ENCODE data around the gene MAN1A1. TPM values are rescaled to one million over a fixed set of nuclear protein-coding genes. Genes with fewer than 3 reads are reported as not detected.

The MAN1A1 gene
- polyA plus RNA-seq, 4 donors, result 17.7 to 129 (median 34.7) TPM

DNA sequence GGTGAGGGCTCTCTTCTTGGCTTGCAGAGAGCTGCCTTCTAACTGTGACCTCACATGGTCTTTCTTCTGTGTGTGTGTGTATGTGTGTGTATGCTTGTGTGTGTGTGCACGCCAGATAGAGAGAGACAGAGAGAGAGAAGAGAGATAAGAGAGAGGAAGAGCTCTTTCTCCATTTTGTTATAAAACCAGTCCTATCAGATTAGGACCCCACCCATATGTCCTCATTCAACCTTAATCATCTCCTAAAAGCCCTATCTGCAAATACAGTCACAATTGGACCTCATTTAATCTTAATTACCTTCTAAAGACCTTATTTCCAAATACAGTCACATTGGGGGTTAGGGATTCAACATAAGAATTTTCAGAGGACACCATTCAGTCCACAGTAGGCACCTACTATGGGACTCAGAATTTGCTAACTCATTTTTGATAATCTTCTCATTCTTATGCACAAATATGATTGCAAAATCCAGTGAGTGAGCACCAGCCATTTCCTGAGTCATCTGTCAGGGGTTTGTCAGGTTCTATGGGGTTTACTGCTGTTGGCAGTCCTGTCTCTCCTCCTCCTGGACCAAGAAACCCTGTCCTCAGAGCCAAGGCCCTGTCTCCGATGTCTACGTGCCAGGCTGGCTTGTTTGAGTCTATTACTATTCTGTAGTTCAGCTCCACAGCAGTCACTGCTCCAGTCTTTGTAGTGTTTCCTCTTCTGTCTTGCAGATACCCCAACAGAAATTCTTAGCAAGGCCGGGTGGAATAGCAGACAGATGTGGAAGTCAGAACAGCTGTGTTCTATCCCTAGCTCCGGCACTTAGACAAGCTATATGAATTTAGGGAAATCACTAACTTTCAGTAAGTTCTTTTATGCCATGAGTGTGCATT is 212.1 kb downstream of the MAN1A1 start:
- 77 to 88% (median 78%) methylated on average over 5 of the region's 5 CpGs for WGBS, 3 donors
- DNase-seq, result no peak

DNA sequence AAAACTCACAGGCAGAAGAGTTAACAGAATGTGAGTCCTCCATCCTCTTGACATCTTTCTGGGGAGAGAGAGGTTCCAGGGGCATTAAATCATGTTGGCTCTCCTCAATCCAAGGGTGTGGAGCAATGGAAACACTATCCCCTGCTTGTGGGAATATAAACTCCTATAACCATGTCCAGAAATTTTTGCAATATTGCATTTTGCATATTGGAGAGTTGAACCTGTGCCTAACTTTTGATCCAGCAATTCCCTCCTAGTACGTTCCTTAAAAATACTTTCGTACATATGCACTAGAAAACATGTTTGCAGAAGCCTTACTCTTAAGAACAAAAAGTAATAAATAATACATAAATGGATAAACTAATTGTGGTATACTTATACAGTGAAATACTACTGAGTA is 214.8 kb downstream of the MAN1A1 start:
- H3K4me3 ChIP-seq (ENCODE audit: low read depth in 1 of 3, low read length in 3 of 3), result no peak overlapping the region
- no peaks in the 10 kb centered on the region for H3K36me3 ChIP-seq (ENCODE audit: control insufficient read depth in 3 of 3, insufficient read depth in 2 of 3, low read depth in 1 of 3, low read length in 3 of 3)
- peaks cover 0 to 4% (median 0%) of the 10 kb centered on the region in 3 donors for H3K4me1 ChIP-seq (ENCODE audit: control insufficient read depth in 3 of 3, insufficient read depth in 2 of 3, low read depth in 1 of 3, low read length in 2 of 3)
- 93 to 98% (median 97%) methylated on average over 2 of the region's 2 CpGs for WGBS, 3 donors
- H3K27me3 ChIP-seq (ENCODE audit: control insufficient read depth in 3 of 3, insufficient read depth in 3 of 3, low read length in 3 of 3), result no peaks in the 10 kb centered on the region
- no peak overlapping the region for H3K27ac ChIP-seq (ENCODE audit: low read depth in 1 of 3, low read length in 2 of 3)
- no peaks in the 10 kb centered on the region for H3K9me3 ChIP-seq (ENCODE audit: control insufficient read depth in 2 of 2, insufficient read depth in 1 of 2, low read depth in 1 of 2, low read length in 1 of 2)
- FAIRE-seq, result no peak
- DNase-seq, result no peak

More for the DNA sequence above, 212.1 kb downstream of the MAN1A1 start:
- Histone ChIP-seq H3K4me1 (ENCODE audit: control insufficient read depth in 3 of 3, insufficient read depth in 2 of 3, low read depth in 1 of 3, low read length in 2 of 3) (no peaks in the 10 kb centered on the region), H3K27ac (ENCODE audit: low read depth in 1 of 3, low read length in 2 of 3) (no peak overlapping the region), H3K36me3 (ENCODE audit: control insufficient read depth in 3 of 3, insufficient read depth in 2 of 3, low read depth in 1 of 3, low read length in 3 of 3) (no peaks in the 10 kb centered on the region), H3K4me3 (ENCODE audit: low read depth in 1 of 3, low read length in 3 of 3) (no peak overlapping the region), H3K27me3 (ENCODE audit: control insufficient read depth in 3 of 3, insufficient read depth in 3 of 3, low read length in 3 of 3) (no peaks in the 10 kb centered on the region), H3K9me3 (ENCODE audit: control insufficient read depth in 2 of 2, insufficient read depth in 1 of 2, low read depth in 1 of 2, low read length in 1 of 2) (no peaks in the 10 kb centered on the region)
- no peak for FAIRE-seq

DNA sequence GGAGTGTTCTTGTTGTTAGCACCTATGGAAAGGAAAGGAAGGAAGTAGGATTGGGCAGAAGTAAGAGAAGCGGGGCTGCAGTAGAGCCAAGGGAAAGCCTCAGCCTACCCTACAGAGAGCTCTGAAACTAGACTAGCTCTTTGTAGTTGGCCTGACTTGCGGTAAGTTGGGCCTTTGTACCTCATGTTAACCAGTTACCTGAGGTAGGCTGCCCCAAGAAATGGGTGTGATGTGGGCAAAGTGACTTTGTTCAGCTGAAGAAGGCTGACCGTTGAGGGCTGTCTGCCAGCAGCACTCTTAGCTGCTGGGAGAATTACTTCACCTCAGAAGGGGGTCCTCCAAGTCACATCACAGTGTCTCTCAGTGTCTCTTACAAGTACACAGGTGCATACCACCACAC is 216.2 kb downstream of the MAN1A1 start:
- DNase-seq (no peak), FAIRE-seq (no peak)
- no peak overlapping the region for H3K27ac ChIP-seq (ENCODE audit: low read depth in 1 of 3, low read length in 2 of 3)
- H3K4me3 ChIP-seq (ENCODE audit: low read depth in 1 of 3, low read length in 3 of 3), result no peak overlapping the region
- 92 to 96% (median 94%) methylated on average over 3 of the region's 3 CpGs for WGBS, 3 donors
- no peaks in the 10 kb centered on the region for H3K27me3 ChIP-seq (ENCODE audit: control insufficient read depth in 3 of 3, insufficient read depth in 3 of 3, low read length in 3 of 3)
- H3K36me3 ChIP-seq (ENCODE audit: control insufficient read depth in 3 of 3, insufficient read depth in 2 of 3, low read depth in 1 of 3, low read length in 3 of 3), result no peaks in the 10 kb centered on the region
- no peaks in the 10 kb centered on the region for H3K9me3 ChIP-seq (ENCODE audit: control insufficient read depth in 2 of 2, insufficient read depth in 1 of 2, low read depth in 1 of 2, low read length in 1 of 2)
- peaks cover 0 to 6% (median 0%) of the 10 kb centered on the region in 3 donors for H3K4me1 ChIP-seq (ENCODE audit: control insufficient read depth in 3 of 3, insufficient read depth in 2 of 3, low read depth in 1 of 3, low read length in 2 of 3)

DNA sequence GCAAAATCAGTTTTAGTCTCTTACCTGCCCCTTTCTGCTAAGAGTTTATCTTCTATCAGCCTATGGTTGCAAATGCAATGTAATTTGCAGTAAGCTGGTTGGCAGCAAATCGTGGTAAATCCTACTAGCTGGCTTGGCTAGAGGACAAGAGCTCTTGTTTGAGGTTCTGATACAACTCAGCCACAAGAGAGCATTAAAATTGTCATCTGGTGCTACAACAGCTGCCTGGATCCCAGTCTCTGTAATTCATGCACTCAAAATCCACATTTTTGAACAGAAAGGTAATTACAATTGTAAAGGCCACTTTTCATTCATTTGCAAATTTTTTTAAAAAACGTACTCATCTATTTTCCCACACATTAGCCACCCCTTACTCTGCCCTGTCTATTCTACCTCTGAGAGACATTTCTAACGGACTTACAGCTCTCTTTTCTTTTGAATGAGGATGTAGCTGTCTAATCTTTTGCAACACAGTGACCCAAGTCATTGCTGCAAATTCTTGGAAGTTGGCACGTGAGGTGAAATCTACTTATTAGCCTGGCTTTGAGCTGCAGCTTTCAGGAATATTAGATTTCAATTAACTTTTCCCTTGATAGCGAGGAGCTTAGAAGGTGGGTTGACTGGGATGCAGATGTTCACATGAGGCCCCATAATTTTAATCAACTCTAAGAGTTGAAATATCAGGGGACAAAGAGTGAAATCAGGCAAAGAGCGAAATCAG is 217.1 kb downstream of the MAN1A1 start:
- no peak overlapping the region for H3K27ac ChIP-seq (ENCODE audit: low read depth in 1 of 3, low read length in 2 of 3)
- 78 to 84% (median 80%) methylated on average over 6 of the region's 6 CpGs for WGBS, 3 donors
- no peaks in the 10 kb centered on the region for H3K9me3 ChIP-seq (ENCODE audit: control insufficient read depth in 2 of 2, insufficient read depth in 1 of 2, low read depth in 1 of 2, low read length in 1 of 2)
- DNase-seq (no peak), FAIRE-seq (no peak)
- H3K36me3 ChIP-seq (ENCODE audit: control insufficient read depth in 3 of 3, insufficient read depth in 2 of 3, low read depth in 1 of 3, low read length in 3 of 3), result no peaks in the 10 kb centered on the region
- H3K4me1 ChIP-seq (ENCODE audit: control insufficient read depth in 3 of 3, insufficient read depth in 2 of 3, low read depth in 1 of 3, low read length in 2 of 3), result peaks cover 0 to 6% (median 0%) of the 10 kb centered on the region in 3 donors
- H3K4me3 ChIP-seq (ENCODE audit: low read depth in 1 of 3, low read length in 3 of 3), result no peak overlapping the region
- H3K27me3 ChIP-seq (ENCODE audit: control insufficient read depth in 3 of 3, insufficient read depth in 3 of 3, low read length in 3 of 3), result no peaks in the 10 kb centered on the region

DNA sequence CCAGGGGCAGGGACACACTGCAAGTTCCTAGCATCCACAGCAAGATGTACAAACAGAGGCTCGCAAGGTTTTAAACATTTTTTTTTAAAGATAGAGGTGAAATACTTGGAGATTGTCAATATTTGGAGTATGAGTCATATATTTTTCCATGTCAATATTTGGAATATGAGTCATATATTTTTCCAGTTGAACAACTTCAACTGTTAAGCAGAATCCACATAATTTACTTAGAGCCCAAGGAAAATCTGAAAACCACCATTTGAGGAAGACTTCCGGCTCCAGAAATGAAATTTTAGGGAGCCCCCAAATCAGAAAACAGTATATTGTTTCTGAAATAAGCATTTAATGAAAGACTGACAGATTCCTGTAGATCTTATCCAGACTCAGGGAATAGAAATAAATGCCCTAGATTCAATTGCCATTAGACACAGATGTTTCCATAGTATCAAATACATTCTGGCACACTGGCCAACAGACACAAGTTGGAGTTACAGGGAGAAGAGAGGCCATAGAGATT is 219.5 kb downstream of the MAN1A1 start:
- FAIRE-seq, result no peak
- whole genome bisulfite sequencing, 3 donors, result 6 to 43% (median 12%) methylated on average over 2 of the region's 2 CpGs
- DNase-seq, result peak; percentile 42 to 44

DNA sequence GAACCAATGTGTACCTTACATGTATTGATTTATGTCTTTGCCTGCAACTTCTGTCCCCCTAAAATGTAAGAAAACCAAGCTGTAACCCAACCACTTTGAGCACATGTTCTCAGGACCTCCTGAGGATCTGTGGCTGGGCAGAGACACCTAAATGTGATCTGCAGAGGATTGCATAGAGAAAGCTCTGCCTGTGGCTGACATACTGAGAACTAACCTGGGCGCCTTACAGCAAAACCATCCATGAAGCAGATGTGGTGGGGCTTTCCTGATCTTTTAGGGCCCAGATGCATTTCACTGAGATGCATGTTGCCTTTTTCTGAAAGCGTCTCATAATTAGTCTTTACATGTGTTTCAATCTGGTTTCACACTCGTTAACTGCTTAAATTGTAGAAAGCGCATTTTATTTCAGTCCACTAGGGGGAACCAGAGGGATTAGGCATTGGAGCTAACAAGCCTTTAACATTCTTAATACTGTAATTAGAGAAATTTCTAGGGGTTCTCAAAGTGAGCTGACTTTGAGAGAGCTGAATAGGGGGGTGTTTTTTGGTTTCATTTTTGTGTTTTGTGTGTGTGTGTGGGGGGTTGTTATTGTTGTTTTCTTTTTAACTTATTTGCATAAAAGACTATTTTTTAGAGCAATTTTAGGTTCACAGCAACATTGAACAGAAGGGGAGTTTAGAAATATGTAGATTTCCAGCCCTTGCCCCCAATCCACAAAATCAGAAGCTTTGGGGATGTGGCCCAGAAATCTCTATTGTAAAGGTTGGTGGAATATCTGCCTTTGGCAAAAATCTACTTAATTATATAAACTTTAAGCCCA is 220.2 kb downstream of the MAN1A1 start:
- Histone ChIP-seq H3K36me3 (ENCODE audit: control insufficient read depth in 3 of 3, insufficient read depth in 2 of 3, low read depth in 1 of 3, low read length in 3 of 3) (no peaks in the 10 kb centered on the region), H3K27me3 (ENCODE audit: control insufficient read depth in 3 of 3, insufficient read depth in 3 of 3, low read length in 3 of 3) (no peaks in the 10 kb centered on the region), H3K27ac (ENCODE audit: low read depth in 1 of 3, low read length in 2 of 3) (no peak overlapping the region), H3K9me3 (ENCODE audit: control insufficient read depth in 2 of 2, insufficient read depth in 1 of 2, low read depth in 1 of 2, low read length in 1 of 2) (peaks cover 0 to 10% of the 10 kb centered on the region in 2 donors), H3K4me1 (ENCODE audit: control insufficient read depth in 3 of 3, insufficient read depth in 2 of 3, low read depth in 1 of 3, low read length in 2 of 3) (peaks cover 0 to 6% (median 0%) of the 10 kb centered on the region in 3 donors), H3K4me3 (ENCODE audit: low read depth in 1 of 3, low read length in 3 of 3) (no peak overlapping the region)
- peak; percentile 76 to 79 for DNase-seq
- 17 to 24% (median 23%) methylated on average over 4 of the region's 4 CpGs for WGBS, 3 donors
- FAIRE-seq, result no peak

More for the DNA sequence above, 219.5 kb downstream of the MAN1A1 start:
- Histone ChIP-seq H3K27ac (ENCODE audit: low read depth in 1 of 3, low read length in 2 of 3) (no peak overlapping the region), H3K27me3 (ENCODE audit: control insufficient read depth in 3 of 3, insufficient read depth in 3 of 3, low read length in 3 of 3) (no peaks in the 10 kb centered on the region), H3K36me3 (ENCODE audit: control insufficient read depth in 3 of 3, insufficient read depth in 2 of 3, low read depth in 1 of 3, low read length in 3 of 3) (no peaks in the 10 kb centered on the region), H3K9me3 (ENCODE audit: control insufficient read depth in 2 of 2, insufficient read depth in 1 of 2, low read depth in 1 of 2, low read length in 1 of 2) (peaks cover 0 to 10% of the 10 kb centered on the region in 2 donors), H3K4me3 (ENCODE audit: low read depth in 1 of 3, low read length in 3 of 3) (no peak overlapping the region), H3K4me1 (ENCODE audit: control insufficient read depth in 3 of 3, insufficient read depth in 2 of 3, low read depth in 1 of 3, low read length in 2 of 3) (peaks cover 0 to 6% (median 0%) of the 10 kb centered on the region in 3 donors)

DNA sequence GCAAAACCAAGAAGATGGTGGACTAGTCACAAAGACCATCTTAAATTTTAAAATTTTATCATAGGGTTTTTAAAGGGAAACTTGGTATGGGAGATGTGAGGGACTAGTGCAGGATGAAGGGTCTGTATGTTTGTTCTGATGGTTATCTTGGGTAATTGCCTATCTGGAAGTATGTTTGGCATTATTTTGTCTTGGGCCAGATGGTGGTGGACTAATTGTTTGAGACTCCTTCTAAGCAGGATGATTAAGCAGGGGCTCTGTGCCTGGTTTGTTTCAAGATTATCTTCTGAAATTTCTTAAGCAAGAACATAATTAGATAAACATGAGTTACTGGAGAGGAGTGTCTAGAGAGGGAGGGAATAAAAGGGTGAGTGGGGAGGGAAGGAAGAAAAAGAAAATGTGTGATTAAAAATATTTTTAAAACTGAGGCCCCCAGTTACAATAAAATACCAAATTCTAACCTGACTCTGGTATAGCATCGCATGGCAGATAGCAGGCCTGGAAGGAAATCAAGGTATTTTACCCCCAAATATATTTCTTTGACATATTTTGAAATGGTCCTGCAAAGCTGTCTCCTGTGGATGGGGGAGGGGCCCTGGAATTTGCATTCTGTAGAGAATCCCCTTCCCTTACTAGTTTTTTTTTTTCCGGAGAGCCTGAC is 221.2 kb downstream of the MAN1A1 start:
- H3K27me3 ChIP-seq (ENCODE audit: control insufficient read depth in 3 of 3, insufficient read depth in 3 of 3, low read length in 3 of 3), result no peaks in the 10 kb centered on the region
- WGBS, 3 donors, result 77 to 94% (median 79%) methylated on average over 2 of the region's 2 CpGs
- H3K4me3 ChIP-seq (ENCODE audit: low read depth in 1 of 3, low read length in 3 of 3), result no peak overlapping the region
- no peak for FAIRE-seq
- H3K27ac ChIP-seq (ENCODE audit: low read depth in 1 of 3, low read length in 2 of 3), result no peak overlapping the region
- peaks cover 0 to 6% (median 0%) of the 10 kb centered on the region in 3 donors for H3K4me1 ChIP-seq (ENCODE audit: control insufficient read depth in 3 of 3, insufficient read depth in 2 of 3, low read depth in 1 of 3, low read length in 2 of 3)
- DNase-seq, result no peak
- H3K9me3 ChIP-seq (ENCODE audit: control insufficient read depth in 2 of 2, insufficient read depth in 1 of 2, low read depth in 1 of 2, low read length in 1 of 2), result peaks cover 0 to 10% of the 10 kb centered on the region in 2 donors
- H3K36me3 ChIP-seq (ENCODE audit: control insufficient read depth in 3 of 3, insufficient read depth in 2 of 3, low read depth in 1 of 3, low read length in 3 of 3), result no peaks in the 10 kb centered on the region
